ENCODE data around the gene MICAL2. TPM values are rescaled to one million over a fixed set of nuclear protein-coding genes. Genes with fewer than 3 reads are reported as not detected.

MICAL2 gene
- polyA plus RNA-seq, 1 experiment, result 135 TPM

GRCh38 chr11:12204506-12204905, 94.1 kb downstream of the MICAL2 start:
- Histone ChIP-seq H3K36me3 (ENCODE audit: control insufficient read depth, insufficient read depth, low read length) (peaks cover 5% of the 10 kb centered on the region; the same call in 1 of the 2 replicates), H3K4me3 (ENCODE audit: low read depth, low read length) (no peak overlapping the region), H3K27me3 (ENCODE audit: control insufficient read depth, insufficient read depth, low read length) (no peaks in the 10 kb centered on the region)
- ChIA-PET CTCF (no interaction called here), POLR2A (no interaction called here)
- DNase-seq (ENCODE audit: low read depth), result no peak
- TF ChIP-seq CTCF (IDR thresholded peaks at IDR 0.05; ENCODE audit: insufficient read depth, low read depth, low read length), result no peak

GRCh38 chr11:12205330-12205729, 94.9 kb downstream of the MICAL2 start:
- no peak for TF ChIP-seq CTCF (IDR thresholded peaks at IDR 0.05; ENCODE audit: insufficient read depth, low read depth, low read length)
- H3K36me3 ChIP-seq (ENCODE audit: control insufficient read depth, insufficient read depth, low read length), result peaks cover 7% of the 10 kb centered on the region
- H3K27me3 ChIP-seq (ENCODE audit: control insufficient read depth, insufficient read depth, low read length), result no peaks in the 10 kb centered on the region
- POLR2A ChIA-PET, result no interaction called here
- CTCF ChIA-PET, result no interaction called here
- DNase-seq (ENCODE audit: low read depth), result no peak
- H3K4me3 ChIP-seq (ENCODE audit: low read depth, low read length), result no peak overlapping the region

- no peak for DNase-seq (ENCODE audit: low read depth)
- ChIA-PET POLR2A (no interaction called here), CTCF (interaction anchor here (1.4 kb wide), 1 partner anchor 12 kb away, joined by 3 read pairs; no protein-coding TSS in a partner anchor)
- Histone ChIP-seq H3K4me3 (ENCODE audit: low read depth, low read length) (no peak overlapping the region), H3K27me3 (ENCODE audit: control insufficient read depth, insufficient read depth, low read length) (no peaks in the 10 kb centered on the region), H3K36me3 (ENCODE audit: control insufficient read depth, insufficient read depth, low read length) (peaks cover 9% of the 10 kb centered on the region)
- no peak for TF ChIP-seq CTCF (IDR thresholded peaks at IDR 0.05; ENCODE audit: insufficient read depth, low read depth, low read length)
Observed at GRCh38 chr11:12206529-12206928, 96.1 kb downstream of the MICAL2 start.

- ChIA-PET POLR2A (no interaction called here), CTCF (interaction anchor here (0.5 to 1.4 kb wide), 3 partner anchors 13 to 50 kb away, joined by 3 read pairs; no protein-coding TSS in a partner anchor)
- no peaks in the 10 kb centered on the region for H3K27me3 ChIP-seq (ENCODE audit: control insufficient read depth, insufficient read depth, low read length)
- H3K4me3 ChIP-seq (ENCODE audit: low read depth, low read length), result no peak overlapping the region
- H3K36me3 ChIP-seq (ENCODE audit: control insufficient read depth, insufficient read depth, low read length), result peaks cover 9% of the 10 kb centered on the region
- DNase-seq (ENCODE audit: low read depth), result no peak
- TF ChIP-seq CTCF (IDR thresholded peaks at IDR 0.05; ENCODE audit: insufficient read depth, low read depth, low read length), result no peak
Observed at GRCh38 chr11:12207384-12208150, 97.2 kb downstream of the MICAL2 start.

GRCh38 chr11:12209096-12209495, 98.7 kb downstream of the MICAL2 start:
- Histone ChIP-seq H3K27me3 (ENCODE audit: control insufficient read depth, insufficient read depth, low read length) (no peaks in the 10 kb centered on the region), H3K36me3 (ENCODE audit: control insufficient read depth, insufficient read depth, low read length) (peaks cover 9% of the 10 kb centered on the region), H3K4me3 (ENCODE audit: low read depth, low read length) (no peak overlapping the region)
- TF ChIP-seq CTCF (IDR thresholded peaks at IDR 0.05; ENCODE audit: insufficient read depth, low read depth, low read length), result no peak
- DNase-seq (ENCODE audit: low read depth), result no peak
- ChIA-PET POLR2A (no interaction called here), CTCF (no interaction called here)

Data from BJ (cell line).